Stimulated activated CD4-positive, alpha-beta T cell treated with anti-CD3 and anti-CD28 coated beads, Interleukin-4, amount 100 ng/mL, for 4 hours (primary cell): Measurements from ENCODE around the gene MTA3.

Source experiments
- DNase-seq, 2 experiments: peaks; one replicate each; pipeline ENCODE4 v3.0.0-alpha.2; 2020

MTA3 gene

GRCh38 chr2:42741140-42741539 lies 172.7 kb downstream of the MTA3 start:
- DNase-seq = no peak

GRCh38 chr2:42742740-42743658 lies 174.6 kb downstream of the MTA3 start:
- DNase-seq = no peak

GRCh38 chr2:42743659-42743990 lies 175.2 kb downstream of the MTA3 start:
- no peak for DNase-seq

GRCh38 chr2:42744545-42745082 lies 176.2 kb downstream of the MTA3 start:
- DNase-seq = no peak

GRCh38 chr2:42747422-42747821 lies 179.0 kb downstream of the MTA3 start:
- no peak for DNase-seq

- DNase-seq = no peak
These were observed 180.4 kb downstream of the MTA3 start for GRCh38 chr2:42748840-42749239.

GRCh38 chr2:42752314-42752713 lies 183.9 kb downstream of the MTA3 start:
- DNase-seq = no peak

- no peak for DNase-seq
These were observed 184.7 kb downstream of the MTA3 start for GRCh38 chr2:42752816-42753813.

- no peak for DNase-seq
These were observed 185.8 kb downstream of the MTA3 start for GRCh38 chr2:42754021-42754775.

GRCh38 chr2:42754776-42755140 lies 186.3 kb downstream of the MTA3 start:
- DNase-seq = no peak

GRCh38 chr2:42755191-42755880 lies 186.9 kb downstream of the MTA3 start:
- no peak for DNase-seq

GRCh38 chr2:42756150-42756775 lies 187.8 kb downstream of the MTA3 start:
- DNase-seq = no peak

GRCh38 chr2:42756966-42757513 lies 188.6 kb downstream of the MTA3 start:
- DNase-seq = no peak

- no peak for DNase-seq
These were observed 189.7 kb downstream of the MTA3 start for GRCh38 chr2:42757981-42758740.

- no peak for DNase-seq
These were observed 190.3 kb downstream of the MTA3 start for GRCh38 chr2:42758751-42759150.

- DNase-seq = no peak
These were observed 193.1 kb downstream of the MTA3 start for GRCh38 chr2:42761554-42761953.

- no peak for DNase-seq
These were observed 193.7 kb downstream of the MTA3 start for GRCh38 chr2:42762155-42762554.

- DNase-seq = no peak
These were observed 194.7 kb downstream of the MTA3 start for GRCh38 chr2:42762823-42763804.

- no peak for DNase-seq
These were observed 195.7 kb downstream of the MTA3 start, which contains the start of gene OXER1 for GRCh38 chr2:42764096-42764495. TSS of gene OXER1 (minus strand) at chr2:42764135. CDS start at chr2:42764062, 73 bp downstream.
